ENCODE results near the gene DSTN. TPM values are rescaled to one million over a fixed set of nuclear protein-coding genes. Genes with fewer than 3 reads are reported as not detected.

Gene DSTN
- total and polyA plus RNA-seq, 9 of the 15 experiments (the other 6 are each of a cell fraction or from before 2014, with no cell fraction given), result 25.7 to 88.3 (median 61.0) TPM

DNA sequence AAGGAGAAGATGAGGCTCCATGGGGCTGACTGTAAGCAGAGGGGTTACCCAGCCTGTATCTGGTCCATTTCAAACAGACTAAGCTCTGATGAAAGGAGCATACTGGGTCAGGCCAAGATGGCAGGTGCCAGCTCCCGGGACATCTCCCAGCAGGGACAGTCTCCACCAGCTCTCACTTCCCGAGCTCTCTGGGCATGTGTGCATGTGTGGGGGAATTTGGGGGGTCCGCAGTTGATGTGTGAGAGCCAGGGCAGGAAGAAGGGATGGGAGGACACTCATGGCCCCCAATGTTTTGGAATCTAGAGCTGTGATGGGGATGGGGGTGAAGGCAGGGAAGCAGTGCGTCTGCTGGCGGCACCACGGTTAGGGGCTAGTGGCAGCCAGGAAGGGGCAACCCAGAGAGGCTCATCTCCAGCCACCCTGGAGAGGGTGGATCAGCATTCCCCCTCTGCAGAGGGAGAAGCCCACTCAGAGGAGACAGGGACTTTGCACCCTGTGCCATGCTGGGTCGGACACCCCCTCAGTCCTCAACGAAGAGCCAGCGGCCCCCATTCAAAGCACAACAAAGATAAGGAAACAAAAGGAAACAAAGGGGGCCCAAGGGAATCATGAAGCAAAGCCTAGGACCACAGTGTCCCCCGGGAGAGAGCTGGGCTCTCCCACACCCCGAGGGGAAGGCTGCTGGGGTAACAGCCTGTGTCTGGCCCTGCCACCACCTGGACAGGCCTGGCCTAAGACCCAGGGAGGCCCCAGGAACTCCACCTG, 52.4 kb downstream of the DSTN start:
- FAIRE-seq, result no peak
- ChIA-PET POLR2A (no interaction called here), CTCF (ENCODE audit: low intra/inter-chr PET ratio) (no interaction called here)

More for the DNA sequence above, 52.4 kb downstream of the DSTN start:
- Histone ChIP-seq H2AFZ (ENCODE audit: low read depth, low read length) (no peak overlapping the region), H3K27ac (ENCODE audit: extremely low read depth, low read depth, low read length) (no peak overlapping the region), H3K27me3 (ENCODE audit: control insufficient read depth in 2 of 2, insufficient read depth in 2 of 2, low read length in 2 of 2) (no peaks in the 10 kb centered on the region), H3K4me1 (replicated peaks in 1 of 2; ENCODE audit: control insufficient read depth in 2 of 2, insufficient read depth in 2 of 2, low read length in 2 of 2) (no peaks in the 10 kb centered on the region; a peak in 1 of 5 replicates), H3K9me1 (ENCODE audit: control insufficient read depth, insufficient read depth, low read length) (no peaks in the 10 kb centered on the region), H3K9me3 (replicated peaks; ENCODE audit: control insufficient read depth, insufficient read depth, low read depth, low read length) (no peaks in the 10 kb centered on the region), H3K9ac (ENCODE audit: insufficient read depth in 1 of 2, low read depth in 2 of 2, low read length in 2 of 2) (no peak overlapping the region), H3K4me3 (no peak overlapping the region), H3K79me2 (ENCODE audit: control insufficient read depth, insufficient read depth, low read length) (no peaks in the 10 kb centered on the region), H4K20me1 (replicated peaks; ENCODE audit: control insufficient read depth, insufficient read depth, low read length) (no peaks in the 10 kb centered on the region), H3K4me2 (ENCODE audit: insufficient read depth, low read length) (no peak overlapping the region), H3K36me3 (ENCODE audit: control insufficient read depth, insufficient read depth, low read length) (peaks cover 29% of the 10 kb centered on the region; the same call in 1 of the 3 replicates)
- intact Hi-C loops (cut with micrococcal nuclease), result no loop called here
- no TSS peak for BruUV-seq (replicated peaks)
- WGBS (ENCODE audit: insufficient coverage, low coverage, missing lambda C conversion rate), result 84% methylated on average over 8 of the region's 11 CpGs
- in situ Hi-C loops (cut with MboI), result no loop called here
- TF ChIP-seq, protein P1, sequence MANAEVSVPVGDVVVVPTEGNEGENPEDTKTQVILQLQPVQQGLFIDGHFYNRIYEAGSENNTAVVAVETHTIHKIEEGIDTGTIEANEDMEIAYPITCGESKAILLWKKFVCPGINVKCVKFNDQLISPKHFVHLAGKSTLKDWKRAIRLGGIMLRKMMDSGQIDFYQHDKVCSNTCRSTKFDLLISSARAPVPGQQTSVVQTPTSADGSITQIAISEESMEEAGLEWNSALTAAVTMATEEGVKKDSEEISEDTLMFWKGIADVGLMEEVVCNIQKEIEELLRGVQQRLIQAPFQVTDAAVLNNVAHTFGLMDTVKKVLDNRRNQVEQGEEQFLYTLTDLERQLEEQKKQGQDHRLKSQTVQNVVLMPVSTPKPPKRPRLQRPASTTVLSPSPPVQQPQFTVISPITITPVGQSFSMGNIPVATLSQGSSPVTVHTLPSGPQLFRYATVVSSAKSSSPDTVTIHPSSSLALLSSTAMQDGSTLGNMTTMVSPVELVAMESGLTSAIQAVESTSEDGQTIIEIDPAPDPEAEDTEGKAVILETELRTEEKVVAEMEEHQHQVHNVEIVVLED (CRISPR knock-in tag; IDR thresholded peaks at IDR 0.05), result no peak
- TF ChIP-seq NCOA4 (IDR thresholded peaks at IDR 0.05; ENCODE audit: partially characterized antibody), result no peak
- TF ChIP-seq TEAD4 (IDR thresholded peaks at IDR 0.05; ENCODE audit: low read length), result no peak
- no peak for TF ChIP-seq TEAD4 (CRISPR knock-in tag; IDR thresholded peaks at IDR 0.05; ENCODE audit: borderline replicate concordance)
- TF ChIP-seq DNMT1 (IDR thresholded peaks at IDR 0.05), result no peak
- TF ChIP-seq MTA1 (IDR thresholded peaks at IDR 0.05; ENCODE audit: borderline replicate concordance), result no peak
- no peak for TF ChIP-seq PTTG1 (tag; IDR thresholded peaks at IDR 0.05; ENCODE audit: low read depth)
- no peak for TF ChIP-seq HCFC1 (IDR thresholded peaks at IDR 0.05; ENCODE audit: low read depth, low read length)
- no peak for TF ChIP-seq TCF3 (CRISPR knock-in tag; IDR thresholded peaks at IDR 0.05)
- DNase-seq (ENCODE audit: extremely low read depth in 1 of 4, low spot score in 3 of 4) (no peak), ATAC-seq (no peak)
